Colonic mucosa (tissue), 4 donors: ENCODE results near the gene AKR1B15. TPM values are rescaled to one million over a fixed set of nuclear protein-coding genes. Genes with fewer than 3 reads are reported as not detected.
"Not testable (repeated sequence)": the region's sequence is repeated elsewhere in the genome, so short reads cannot be mapped to it uniquely, and the experiment has no call there.

ENCODE experiments used
- DNase-seq: peaks from one replicate; pipeline ENCODE4 v3.0.0-alpha.2; 2020
- H3K27ac ChIP-seq: fragments of 200-600 bp; one replicate; pipeline ENCODE4 v1.8.0; 2021
- H3K27me3 ChIP-seq: fragments of 200-600 bp; one replicate; pipeline ENCODE4 v1.8.0; 2021
- H3K36me3 ChIP-seq: fragments of 200-600 bp; one replicate; pipeline ENCODE4 v1.8.0; 2021
- H3K4me1 ChIP-seq: fragments of 200-600 bp; one replicate; pipeline ENCODE4 v1.8.0; 2021; ENCODE audit warnings: mild to moderate bottlenecking
- H3K4me3 ChIP-seq: fragments of 200-600 bp; one replicate; pipeline ENCODE4 v1.8.0; 2021
- H3K9ac ChIP-seq, 2 donors: one replicate each; pipeline ENCODE4 v1.7.0; 2013; ENCODE audit warnings: control low read depth in 2 of 2, low read depth in 2 of 2, low read length in 2 of 2
- H3K9me3 ChIP-seq: fragments of 200-600 bp; one replicate; pipeline ENCODE4 v1.8.0; 2021
- CTCF ChIP-seq: fragments of 200-600 bp; IDR thresholded peaks from one replicate; pipeline ENCODE4 v1.8.0; 2022; ENCODE audit warnings: antibody characterized with exemption, mild to moderate bottlenecking
- intact Hi-C: fragments of 100-400 bp; cut with DNase I; formaldehyde crosslinking; loops from one replicate; pipeline ENCODE4 v1.14.1; 2022
- total RNA-seq, 2 donors: library from RNA; stranded (reverse); fragmentation: NEBNext Ultra II Directional in 1 of 2; extraction: Animal tissue kit (Norgen Biotek cat#: 25700) in 1 of 2; gene quantifications; one replicate each; pipeline ENCODE4 v1.2.1, GENCODE V29; 2021
- donor health status: healthy.
- donor health status: DM: no; HTN: no; CAD: no.
- donor health status: DM: no; HTN: no; CAD: no.

The AKR1B15 gene
- total RNA-seq, 2 donors from 2014 or later = 6.5 to 10.6 TPM

- intact Hi-C loops = no loop called here
- no peak overlapping the region for H3K4me3 ChIP-seq
- no peaks in the 10 kb centered on the region for H3K27me3 ChIP-seq
- no peak overlapping the region for H3K9ac ChIP-seq
- H3K4me1 ChIP-seq = no peaks in the 10 kb centered on the region
- H3K36me3 ChIP-seq = no peaks in the 10 kb centered on the region
- no peak for DNase-seq
- no peak for TF ChIP-seq CTCF
- no peaks in the 10 kb centered on the region for H3K9me3 ChIP-seq
- H3K27ac ChIP-seq = no peak overlapping the region
Measured at GRCh38 chr7:134557391-134557790, 8.5 kb downstream of the AKR1B15 start.

GRCh38 chr7:134558370-134558769 is 9.5 kb downstream of the AKR1B15 start:
- no peak overlapping the region for H3K27ac ChIP-seq
- TF ChIP-seq CTCF = no peak

GRCh38 chr7:134561616-134562015 is 12.7 kb downstream of the AKR1B15 start:
- H3K9ac ChIP-seq, H3K27ac ChIP-seq, H3K9me3 ChIP-seq, intact Hi-C loops, H3K36me3 ChIP-seq, H3K4me1 ChIP-seq, DNase-seq, H3K4me3 ChIP-seq, H3K27me3 ChIP-seq: not testable (repeated sequence)

More at GRCh38 chr7:134558370-134558769, 9.5 kb downstream of the AKR1B15 start:
- intact Hi-C loops = no loop called here
- no peak for DNase-seq
- H3K4me1 ChIP-seq = no peaks in the 10 kb centered on the region
- no peaks in the 10 kb centered on the region for H3K9me3 ChIP-seq
- H3K27me3 ChIP-seq = no peaks in the 10 kb centered on the region
- no peak overlapping the region for H3K9ac ChIP-seq
- no peak overlapping the region for H3K4me3 ChIP-seq
- no peaks in the 10 kb centered on the region for H3K36me3 ChIP-seq

GRCh38 chr7:134562136-134562535 is 13.2 kb downstream of the AKR1B15 start:
- no peak for TF ChIP-seq CTCF
- Histone ChIP-seq H3K4me1 (no peaks in the 10 kb centered on the region), H3K9me3 (no peaks in the 10 kb centered on the region)

GRCh38 chr7:134563398-134563749 is 14.5 kb downstream of the AKR1B15 start:
- H3K4me3 ChIP-seq, DNase-seq, H3K27ac ChIP-seq, H3K27me3 ChIP-seq, H3K36me3 ChIP-seq, intact Hi-C loops, H3K9me3 ChIP-seq, H3K4me1 ChIP-seq, H3K9ac ChIP-seq: not testable (repeated sequence)

More at GRCh38 chr7:134562136-134562535, 13.2 kb downstream of the AKR1B15 start:
- intact Hi-C loops = no loop called here
- H3K4me3 ChIP-seq = no peak overlapping the region
- H3K36me3 ChIP-seq = no peaks in the 10 kb centered on the region
- DNase-seq = no peak
- H3K27me3 ChIP-seq = no peaks in the 10 kb centered on the region
- H3K9ac ChIP-seq = no peak overlapping the region
- H3K27ac ChIP-seq = no peak overlapping the region

- no peak overlapping the region for H3K4me3 ChIP-seq
- no peaks in the 10 kb centered on the region for H3K9me3 ChIP-seq
- intact Hi-C loops = no loop called here
- H3K9ac ChIP-seq = no peak overlapping the region
- TF ChIP-seq CTCF = no peak
- H3K36me3 ChIP-seq = no peaks in the 10 kb centered on the region
- no peak overlapping the region for H3K27ac ChIP-seq
- H3K27me3 ChIP-seq = no peaks in the 10 kb centered on the region
- no peaks in the 10 kb centered on the region for H3K4me1 ChIP-seq
- no peak for DNase-seq
Measured at GRCh38 chr7:134565643-134566136, 16.8 kb downstream of the AKR1B15 start.
